GM12801 (cell line): ENCODE measurements around the gene RUNX3.

Source experiments
- CTCF ChIP-seq: IDR thresholded peaks from one replicate; pipeline ENCODE4 v1.5.1; 2011; ENCODE audit warnings: control low read depth; ENCODE audit not compliant: insufficient read length; ENCODE audit errors: extremely low read depth

The RUNX3 gene

GRCh38 chr1:24874056-24874455 is 56.0 kb downstream of the RUNX3 start:
- no peak for TF ChIP-seq CTCF

GRCh38 chr1:24873148-24873547 is 56.9 kb downstream of the RUNX3 start:
- no peak for TF ChIP-seq CTCF

GRCh38 chr1:24872061-24872850 is 57.8 kb downstream of the RUNX3 start:
- no peak for TF ChIP-seq CTCF

- TF ChIP-seq CTCF: no peak
Observed at GRCh38 chr1:24871306-24871901, 58.7 kb downstream of the RUNX3 start.

- no peak for TF ChIP-seq CTCF
Observed at GRCh38 chr1:24870551-24871195, 59.4 kb downstream of the RUNX3 start.

- no peak for TF ChIP-seq CTCF
Observed at GRCh38 chr1:24868016-24868875, 61.8 kb downstream of the RUNX3 start.
